Stromal cell of bone marrow (primary cell): Measurements from ENCODE around the gene SEPTIN5.
"Not testable (repeated sequence)": the region's sequence is repeated elsewhere in the genome, so short reads cannot be mapped to it uniquely, and the experiment has no call there.

Experiments used
- DNase-seq: peaks from one replicate; pipeline ENCODE4 v3.0.0-alpha.2; 2012; ENCODE audit warnings: low read depth

Gene SEPTIN5

GRCh38 chr22:19714312-19715187, at the start of gene SEPTIN5:
TSS of gene SEPTIN5 (plus strand) at chr22:19714503. CDS start at chr22:19714589, 86 bp downstream.
- DNase-seq = no peak

DNA sequence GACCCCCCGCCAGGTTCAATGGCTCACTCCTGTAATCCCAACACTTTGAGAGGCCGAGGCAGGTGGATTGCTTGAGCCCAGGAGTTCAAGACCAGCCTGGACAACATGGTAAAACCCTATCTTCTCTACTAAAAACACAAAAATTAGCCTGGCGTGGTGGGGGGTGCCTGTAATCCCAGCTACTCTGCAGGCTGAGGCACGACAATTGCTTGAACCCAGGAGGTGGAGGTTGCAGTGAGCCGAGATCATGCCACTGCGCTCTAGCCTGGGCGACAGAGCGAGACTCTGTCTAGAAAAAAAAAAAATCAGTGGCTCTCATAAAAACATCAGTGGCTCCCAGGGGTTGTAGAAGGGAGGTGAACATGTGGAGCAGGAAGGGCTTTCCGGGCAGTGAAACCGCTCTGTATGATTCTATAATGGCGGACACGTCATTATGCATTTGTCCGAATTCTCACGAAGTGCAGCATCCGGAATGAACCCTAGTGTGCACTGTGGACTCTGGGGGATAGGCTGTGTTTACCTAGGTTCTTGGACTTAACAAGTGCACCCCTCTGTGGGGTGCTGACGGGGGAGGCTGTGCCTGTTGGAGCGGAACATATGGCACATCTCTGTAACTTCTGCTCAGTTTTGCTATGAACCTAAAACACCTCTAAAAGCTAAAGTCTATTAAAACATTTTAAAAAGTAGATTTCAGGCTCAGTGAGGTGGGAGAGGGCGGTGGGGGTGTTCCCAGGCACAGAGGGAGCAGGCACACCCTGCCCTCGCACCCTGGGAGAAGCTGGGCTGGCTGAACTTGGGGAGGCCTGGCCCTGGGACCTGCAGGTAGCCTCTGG, 49.1 kb upstream of the SEPTIN5 start:
- DNase-seq = no peak

GRCh38 chr22:19665784-19666672, 48.3 kb upstream of the SEPTIN5 start:
- no peak for DNase-seq

DNA sequence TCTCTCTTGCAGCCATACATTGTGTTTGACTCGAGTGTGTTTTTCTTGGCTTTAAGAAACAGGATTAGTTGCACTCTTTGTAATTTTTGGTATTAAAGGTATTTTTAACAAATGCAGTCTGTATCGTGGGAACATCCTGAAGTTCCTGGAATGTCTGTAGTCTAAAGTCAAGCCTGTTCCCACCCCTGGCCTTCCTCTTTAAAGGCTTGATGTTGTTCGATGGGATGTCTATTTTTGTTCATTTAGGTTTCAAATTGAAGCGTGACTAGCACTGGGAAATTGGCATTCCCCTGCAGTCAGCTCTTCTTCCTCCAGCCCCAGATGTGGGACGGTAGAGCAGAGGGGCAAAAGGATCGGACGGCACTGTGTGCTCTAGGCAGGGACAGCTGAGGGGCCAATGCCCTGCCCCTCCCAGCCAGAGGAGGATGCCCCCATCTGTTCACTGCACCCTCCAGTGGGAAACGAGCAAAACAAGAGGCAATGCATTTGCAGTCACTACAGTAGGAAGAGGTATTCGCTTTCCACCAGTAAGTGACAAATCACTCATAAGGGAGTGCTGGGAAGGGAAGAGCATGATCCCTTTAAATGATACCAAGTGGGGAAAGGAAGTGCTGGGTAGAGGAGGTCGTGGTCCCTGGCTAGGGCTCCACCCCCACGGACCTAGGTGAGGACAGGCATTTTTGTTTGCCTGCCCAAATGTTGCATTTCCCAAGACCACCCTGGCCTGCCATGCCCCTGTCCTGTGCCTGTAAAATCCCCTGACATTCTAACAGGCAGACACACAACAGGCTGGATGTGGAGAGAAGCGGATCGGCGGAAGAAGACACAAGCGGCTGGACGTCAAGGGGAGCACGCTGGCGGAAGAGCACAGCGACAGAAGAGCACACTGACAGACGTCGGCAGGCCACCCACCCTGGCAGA, 47.4 kb upstream of the SEPTIN5 start:
- DNase-seq = no peak

DNA sequence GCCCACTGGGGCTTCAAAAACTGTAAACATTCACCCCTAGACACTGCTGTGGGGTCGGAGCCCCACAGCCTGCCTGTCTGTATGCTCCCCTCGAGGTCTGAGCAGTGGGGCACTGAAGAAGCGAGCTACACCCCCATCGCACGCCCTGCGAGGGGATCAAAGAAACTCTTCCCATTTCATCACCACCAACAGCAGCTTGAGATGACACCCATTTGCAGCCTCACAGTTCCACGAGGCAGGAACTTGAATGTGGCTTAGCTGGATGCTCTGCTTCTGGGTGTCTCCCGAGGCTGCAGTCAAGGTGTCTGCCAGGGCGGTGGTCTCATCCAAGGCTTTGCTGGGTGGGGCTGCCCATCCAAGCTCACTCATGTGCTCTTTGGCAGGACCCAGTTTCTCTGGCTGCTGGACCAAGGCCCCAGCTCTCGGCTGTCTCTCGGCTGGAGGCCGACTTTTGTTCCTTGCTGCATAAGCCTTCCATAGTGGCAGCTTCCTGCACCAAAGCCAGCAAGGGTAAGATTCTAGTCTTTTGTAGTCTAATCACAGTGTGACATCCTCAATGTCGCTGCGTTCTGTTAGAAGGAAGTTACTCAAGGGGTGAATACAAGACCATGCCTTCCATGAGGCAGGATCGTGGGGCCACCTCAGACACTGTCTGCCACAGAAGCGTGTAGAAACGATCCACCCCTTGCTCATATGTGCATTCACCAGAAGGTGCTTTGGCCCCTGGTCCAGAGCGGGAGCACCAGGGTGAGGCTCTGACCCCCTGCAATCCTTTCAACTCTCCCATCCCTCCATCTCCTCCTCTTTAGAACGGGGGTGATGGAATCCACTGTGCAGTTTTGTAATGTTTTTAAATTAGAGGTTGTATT, 46.2 kb upstream of the SEPTIN5 start:
- DNase-seq = no peak

DNA sequence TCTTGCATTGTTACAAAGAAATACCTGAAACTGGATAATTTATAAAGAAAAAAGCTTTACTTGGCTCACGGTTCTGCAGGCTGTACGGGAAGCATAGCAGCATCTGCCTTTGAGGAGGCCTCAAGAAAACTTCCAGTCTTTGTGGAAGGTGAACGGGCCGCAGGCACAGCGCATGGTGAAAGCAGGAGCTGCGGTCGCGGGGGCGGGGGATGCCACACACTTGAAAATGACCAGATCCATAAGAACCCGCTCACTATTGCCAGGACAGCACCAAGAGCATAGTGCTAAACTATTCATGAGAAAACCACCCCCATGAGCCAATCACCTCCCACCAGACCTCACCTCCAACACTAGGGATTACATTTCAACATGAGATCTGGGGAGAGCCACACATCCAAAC, 45.6 kb upstream of the SEPTIN5 start:
- DNase-seq = no peak

DNA sequence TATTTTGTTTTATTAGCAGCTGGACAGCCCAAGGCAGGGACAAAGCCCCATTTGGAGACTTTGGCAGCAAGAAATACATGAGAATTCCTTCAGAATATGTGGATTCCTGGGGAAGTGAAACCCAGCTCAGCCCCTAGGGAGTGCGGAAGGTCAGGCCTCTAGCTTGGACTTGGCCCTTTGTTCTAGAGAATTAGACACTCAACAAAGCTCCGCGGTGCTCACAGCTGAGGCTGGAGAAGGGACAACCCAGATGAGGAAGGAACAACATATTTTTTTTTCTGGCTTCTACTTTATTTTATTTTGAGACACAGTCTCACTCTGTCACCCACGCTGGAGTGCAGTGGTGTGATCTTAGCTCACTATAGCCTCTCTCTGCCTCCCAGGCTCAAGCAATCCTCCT, 44.7 kb upstream of the SEPTIN5 start:
- DNase-seq = no peak

DNA sequence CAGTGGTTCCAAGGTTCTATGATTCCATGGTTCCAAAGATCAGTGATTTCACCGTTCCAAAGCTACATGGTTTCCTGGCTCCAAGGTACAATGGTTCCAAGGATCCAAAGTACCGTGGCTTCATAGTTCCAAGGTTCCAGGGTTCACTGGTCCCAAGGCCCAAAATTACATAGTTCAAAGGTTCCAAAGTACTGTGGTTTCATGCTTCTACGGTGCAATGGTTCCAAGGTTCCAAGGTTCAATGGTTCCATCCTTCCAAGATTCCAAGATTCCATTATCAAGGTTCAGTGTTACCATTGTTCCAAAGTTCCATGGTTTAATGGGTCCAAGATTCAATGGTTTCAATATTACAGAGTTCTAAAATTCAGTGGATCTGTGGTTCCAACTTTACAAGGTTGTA, 43.0 kb upstream of the SEPTIN5 start:
- DNase-seq = no peak

- DNase-seq = no peak
Measured at GRCh38 chr22:19672054-19672776, 42.1 kb upstream of the SEPTIN5 start.

DNA sequence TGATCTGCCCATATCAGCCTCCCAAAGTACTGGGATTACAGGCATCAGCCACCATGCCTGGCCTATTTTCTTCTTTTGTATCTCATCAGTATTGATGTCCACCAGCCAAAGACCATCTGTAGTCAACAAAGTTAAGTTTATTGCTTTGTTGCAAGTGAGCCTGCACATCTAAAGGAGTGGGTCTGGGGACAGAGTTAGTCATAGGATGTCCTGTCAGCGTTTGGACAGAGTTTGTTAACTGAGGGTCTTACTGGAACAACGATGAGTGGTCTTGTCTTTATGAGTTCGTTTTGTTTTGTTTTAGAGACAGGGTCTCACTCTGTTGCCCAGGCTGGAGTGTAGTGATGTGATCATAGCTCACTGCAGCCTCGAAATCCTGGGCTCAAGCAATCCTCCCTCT, 40.6 kb upstream of the SEPTIN5 start:
- no peak for DNase-seq

GRCh38 chr22:19674129-19674928, 40.0 kb upstream of the SEPTIN5 start:
- no peak for DNase-seq

DNA sequence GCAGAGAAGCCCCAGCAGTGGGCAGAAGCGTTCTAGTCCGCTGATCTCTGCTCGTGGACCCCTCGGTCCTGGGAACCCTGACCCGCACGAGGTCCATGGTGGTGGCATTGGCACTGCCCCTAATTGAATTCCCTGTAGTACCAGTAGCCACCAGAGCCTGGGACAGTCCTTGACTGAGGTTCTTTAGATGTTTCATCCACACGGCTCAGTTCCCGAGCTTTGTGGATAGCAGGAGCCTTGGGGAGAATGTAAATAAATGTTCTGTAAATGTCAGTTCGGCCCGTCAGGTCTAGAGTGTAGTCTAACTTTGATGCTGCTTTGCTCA, 39.4 kb upstream of the SEPTIN5 start:
- DNase-seq = no peak

DNA sequence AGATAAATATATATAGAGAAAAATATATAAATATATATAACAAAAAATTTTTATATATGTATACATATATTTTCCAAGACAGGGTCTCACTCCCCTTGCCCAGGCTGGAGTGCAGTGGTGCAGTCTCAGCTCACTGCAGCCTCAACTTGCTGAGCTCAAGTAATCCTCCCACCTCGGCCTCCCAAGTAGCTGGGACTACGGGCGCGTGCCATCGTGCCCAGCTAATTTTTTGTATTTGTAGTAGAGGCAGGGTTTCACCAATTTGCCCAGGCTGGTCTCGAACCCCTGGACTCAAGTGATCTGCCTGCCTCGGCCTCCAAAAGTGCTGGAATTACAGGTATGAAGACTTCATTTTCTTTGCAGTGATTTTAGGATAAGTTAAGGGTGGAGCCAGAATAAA, 38.9 kb upstream of the SEPTIN5 start:
- DNase-seq = no peak

- not testable (repeated sequence) for DNase-seq
Measured at GRCh38 chr22:19676437-19676836, 37.9 kb upstream of the SEPTIN5 start.

GRCh38 chr22:19678949-19679521, 35.3 kb upstream of the SEPTIN5 start:
- no peak for DNase-seq

GRCh38 chr22:19679522-19680101, 34.7 kb upstream of the SEPTIN5 start:
- DNase-seq = no peak

GRCh38 chr22:19680287-19680881, 33.9 kb upstream of the SEPTIN5 start:
- DNase-seq = no peak
